ENCODE results near the gene SCTR.

SCTR gene

GRCh38 chr2:119429225-119429981 lies 94.9 kb downstream of the SCTR start:
- DNase-seq (ENCODE audit: low spot score) = no peak

DNA sequence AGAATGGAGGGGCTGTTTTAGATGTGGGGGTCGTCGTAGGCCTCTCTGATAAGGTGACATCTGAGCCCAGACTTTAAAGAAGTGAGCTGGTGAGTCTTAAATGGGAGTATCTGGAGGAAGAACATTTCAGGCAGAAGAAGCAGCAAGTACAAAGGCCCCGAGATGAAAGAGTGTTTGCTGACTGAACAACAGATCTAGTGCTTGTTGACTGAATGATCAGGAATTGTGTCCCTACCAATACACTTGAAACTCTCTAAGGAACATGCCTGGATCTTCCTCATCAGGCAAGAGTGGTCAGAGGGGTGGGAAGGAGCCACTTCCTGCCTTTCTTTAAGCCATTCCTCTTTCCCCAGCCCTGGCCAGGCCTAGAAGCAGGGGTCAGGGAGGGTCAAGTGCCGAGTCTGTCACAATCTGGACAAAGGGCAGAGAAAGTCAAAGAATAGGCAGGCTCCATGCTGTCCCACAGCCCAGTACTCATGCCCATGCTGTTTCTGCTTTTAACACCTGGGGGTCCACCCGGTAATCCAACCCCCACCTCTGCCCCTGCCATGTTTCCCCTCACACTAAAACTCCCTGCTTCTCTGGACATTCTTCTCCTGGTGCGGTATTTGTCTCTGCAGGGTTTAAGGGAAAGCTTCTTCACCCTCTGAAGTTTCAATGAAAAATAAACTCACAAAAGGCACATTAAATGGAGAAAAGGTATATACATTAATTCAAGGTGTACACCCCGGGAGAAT lies 95.6 kb downstream of the SCTR start:
- no peak for DNase-seq (ENCODE audit: low spot score)

GRCh38 chr2:119427756-119428155 lies 96.5 kb downstream of the SCTR start:
- DNase-seq (ENCODE audit: low spot score) = no peak

GRCh38 chr2:119426801-119427395 lies 97.4 kb downstream of the SCTR start:
- peak; percentile 38 for DNase-seq (ENCODE audit: low spot score)

- DNase-seq (ENCODE audit: low spot score) = no peak
Observed at GRCh38 chr2:119426396-119426675, 97.9 kb downstream of the SCTR start.

- no peak for DNase-seq (ENCODE audit: low spot score)
Observed at GRCh38 chr2:119425620-119426395, 98.5 kb downstream of the SCTR start.

- no peak for DNase-seq (ENCODE audit: low spot score)
Observed at GRCh38 chr2:119425119-119425405, 99.2 kb downstream of the SCTR start.

GRCh38 chr2:119424284-119425118 lies 99.8 kb downstream of the SCTR start:
- no peak for DNase-seq (ENCODE audit: low spot score)

- no peak for DNase-seq (ENCODE audit: low spot score)
Observed at GRCh38 chr2:119423811-119424210, 100.5 kb downstream of the SCTR start.

DNA sequence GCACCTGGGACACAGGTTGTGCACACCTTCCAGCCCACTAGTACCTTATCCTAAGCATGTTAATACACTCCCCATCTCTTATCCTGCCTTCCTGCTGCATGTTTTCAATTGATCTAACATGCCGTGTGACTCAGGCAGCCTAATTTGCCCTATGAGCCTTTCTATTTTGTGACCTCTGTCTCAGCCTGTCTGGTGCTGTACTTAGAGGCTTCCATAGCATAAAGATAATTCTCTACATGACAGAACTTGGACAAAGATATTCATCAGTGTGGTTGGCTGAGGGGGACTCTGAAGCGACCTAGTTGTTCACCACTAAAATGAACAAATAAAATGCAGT lies 101.2 kb downstream of the SCTR start:
- DNase-seq (ENCODE audit: low spot score) = no peak

- no peak for DNase-seq (ENCODE audit: low spot score)
Observed at GRCh38 chr2:119422360-119423107, 101.7 kb downstream of the SCTR start.

DNA sequence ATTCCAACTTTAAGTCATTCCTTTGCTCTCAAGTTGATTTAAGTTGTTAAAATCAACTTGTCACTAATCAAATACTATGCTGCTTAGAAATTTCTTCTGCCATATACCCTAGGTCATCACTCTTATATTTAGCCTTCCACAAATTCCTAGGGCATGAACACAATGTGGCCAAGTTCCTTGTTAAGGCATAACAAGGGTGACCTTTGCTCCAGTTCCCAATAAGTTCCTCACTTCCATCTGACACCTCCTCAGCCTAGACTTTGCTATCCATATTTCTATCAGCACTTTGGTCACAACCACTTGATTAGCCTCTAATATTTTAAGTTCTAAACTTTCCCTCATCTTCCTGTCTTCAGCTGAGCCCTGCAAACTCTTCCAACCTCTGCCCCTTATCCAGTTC lies 102.5 kb downstream of the SCTR start:
- no peak for DNase-seq (ENCODE audit: low spot score)

GRCh38 chr2:119421304-119421703 lies 103.0 kb downstream of the SCTR start:
- no peak for DNase-seq (ENCODE audit: low spot score)

DNA sequence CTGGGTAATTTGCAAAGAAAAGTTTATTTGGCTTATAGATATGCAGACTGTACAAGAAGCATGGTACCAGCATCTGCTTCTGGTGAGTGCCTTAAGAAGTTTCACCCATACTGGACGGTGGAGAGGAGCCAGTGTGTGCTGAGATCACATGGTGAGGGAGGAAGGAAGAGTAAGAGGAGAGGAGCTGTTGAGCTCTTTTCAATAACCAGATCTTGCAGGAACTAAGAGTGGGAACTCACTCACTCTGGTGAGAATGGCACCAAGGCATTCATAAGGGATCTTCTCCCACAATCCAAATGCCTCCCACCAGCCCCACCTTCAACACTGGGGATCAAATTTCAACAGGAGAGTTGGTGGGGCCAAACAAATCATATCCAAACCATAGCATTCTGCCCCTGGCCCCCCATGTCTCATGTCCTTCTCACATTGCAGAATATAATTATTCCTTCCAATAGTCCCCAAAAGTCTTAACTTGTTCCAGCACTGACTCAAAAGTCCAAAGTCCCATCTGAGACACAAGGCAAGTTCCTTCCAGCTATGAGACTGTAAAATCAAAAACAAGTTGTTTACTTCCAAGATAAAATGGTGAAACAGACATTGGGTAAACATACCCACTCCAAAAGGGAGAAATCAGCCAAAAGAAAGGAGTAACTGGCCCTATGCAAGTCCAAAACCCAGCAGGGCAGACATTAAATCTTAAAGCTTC lies 104.3 kb downstream of the SCTR start:
- no peak for DNase-seq (ENCODE audit: low spot score)

DNA sequence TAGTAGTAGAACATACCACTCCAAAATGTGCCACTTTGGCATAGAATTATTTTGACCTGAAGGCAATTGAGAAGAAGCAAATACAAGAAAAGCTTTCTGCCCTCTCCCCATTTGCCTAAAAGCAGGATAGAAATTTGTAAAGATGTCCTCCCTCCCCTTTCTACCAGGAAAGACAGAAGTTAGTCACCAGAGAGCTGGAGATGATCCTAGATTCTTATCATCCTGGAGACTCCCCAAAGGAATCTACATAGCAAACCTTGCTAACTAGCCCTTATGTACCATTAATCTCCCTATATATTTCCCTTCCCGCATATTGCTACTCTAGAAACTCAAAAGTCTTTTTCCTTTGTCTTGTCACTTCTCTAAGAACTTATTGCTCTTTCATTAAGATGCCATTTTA lies 105.2 kb downstream of the SCTR start:
- no peak for DNase-seq (ENCODE audit: low spot score)

DNA sequence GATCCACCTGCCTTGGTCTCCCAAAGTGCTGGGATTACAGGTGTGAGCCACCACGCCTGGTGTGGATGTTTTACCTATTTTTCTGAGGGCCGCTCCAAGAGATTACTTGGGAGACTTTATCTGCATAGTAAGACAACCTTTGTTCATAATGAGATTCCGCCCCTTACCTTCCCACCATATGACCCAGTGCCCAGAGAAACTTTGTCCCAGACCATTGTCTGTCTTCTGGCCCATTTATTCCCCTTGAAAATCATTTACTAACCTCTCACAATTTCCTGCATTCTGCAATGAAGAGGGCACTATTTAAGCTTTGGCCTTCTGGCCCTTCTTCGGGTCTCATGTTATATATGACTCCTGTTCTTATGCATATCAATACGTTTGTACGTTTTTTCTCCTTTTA lies 106.4 kb downstream of the SCTR start:
- no peak for DNase-seq (ENCODE audit: low spot score)

DNA sequence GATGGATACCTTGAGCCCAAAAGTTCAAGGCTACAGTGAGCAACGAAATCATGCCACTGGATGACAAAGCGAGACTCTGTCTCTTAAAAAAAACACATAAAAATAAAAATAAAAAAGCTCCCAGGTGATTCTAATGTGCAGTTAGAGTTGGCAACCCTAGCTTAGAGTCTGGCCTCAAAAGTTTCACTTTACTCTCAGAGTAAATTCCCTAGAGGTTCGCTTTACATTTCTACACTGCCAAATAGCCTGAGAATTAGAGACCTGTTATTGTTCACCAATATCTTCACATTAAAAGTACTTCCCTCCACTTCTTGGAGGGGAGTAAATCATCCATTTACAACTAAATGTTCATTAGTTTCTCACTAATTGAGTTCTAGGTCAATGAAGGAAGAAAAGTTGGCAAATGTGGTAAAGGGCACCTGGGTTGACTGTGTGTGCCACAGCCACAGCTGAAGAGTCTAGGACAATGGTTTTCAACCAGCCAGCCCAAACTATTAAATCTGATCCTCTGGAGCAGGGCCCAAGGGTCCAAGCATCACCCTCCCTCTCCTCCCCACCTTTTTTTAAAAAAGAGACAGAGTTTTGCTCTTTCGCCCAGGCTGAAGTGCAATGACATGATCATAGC lies 107.9 kb downstream of the SCTR start:
- no peak for DNase-seq (ENCODE audit: low spot score)

DNA sequence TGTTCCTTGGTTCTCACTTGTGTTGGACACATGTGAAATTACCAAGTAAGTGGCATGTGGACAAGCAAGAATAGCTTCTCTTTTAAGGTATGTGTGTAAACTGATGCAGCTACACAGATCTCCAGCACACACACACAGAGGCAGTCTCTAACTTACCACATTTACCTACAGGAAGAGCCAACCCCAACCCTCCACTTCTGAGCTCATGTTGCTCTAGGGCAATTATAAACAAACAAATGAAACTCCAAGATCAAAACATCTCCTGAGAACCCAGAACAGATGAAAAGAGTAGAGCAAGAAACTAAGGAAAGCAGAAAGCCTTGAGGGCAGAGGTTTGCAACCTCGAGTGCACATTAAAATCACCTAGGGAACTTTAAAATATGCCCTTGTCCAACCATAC lies 108.7 kb downstream of the SCTR start:
- DNase-seq (ENCODE audit: low spot score) = no peak

DNA sequence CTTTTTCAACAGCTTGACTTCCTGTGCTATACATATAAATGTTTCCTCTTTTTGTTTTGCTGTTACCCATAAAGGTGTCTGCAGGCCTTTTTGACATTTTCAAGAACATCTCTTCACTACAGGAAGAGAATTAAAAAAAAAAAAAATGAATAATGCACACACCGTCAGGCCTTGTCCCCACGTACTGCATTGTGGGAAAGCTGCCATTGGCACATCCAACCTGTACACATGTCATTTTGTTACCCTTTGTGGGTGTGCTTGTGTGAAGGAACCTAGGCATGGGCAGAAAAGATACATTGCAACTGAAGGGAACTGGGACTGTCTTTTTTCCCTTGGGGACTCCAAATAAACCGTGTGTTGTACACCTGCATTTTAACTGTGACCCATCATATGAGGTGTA lies 109.4 kb downstream of the SCTR start:
- DNase-seq (ENCODE audit: low spot score) = no peak

- DNase-seq (ENCODE audit: low spot score) = no peak
Observed at GRCh38 chr2:119409506-119409905, 114.8 kb downstream of the SCTR start.

Data from ecto neural progenitor cell (in vitro differentiated cells).